ENCODE results near the gene KIF13A.

- no peak for TF ChIP-seq POLR2A (IDR thresholded peaks at IDR 0.05; ENCODE audit: low read depth, low read length)
- TF ChIP-seq TAF1 (IDR thresholded peaks at IDR 0.05; ENCODE audit: borderline replicate concordance, low read depth, low read length), result no peak
These were observed 114.5 kb downstream of the KIF13A start for GRCh38 chr6:17872908-17873307.

Data from GM12892 (cell line).